Endothelial cell of umbilical vein (primary cell): Measurements from ENCODE around the gene GPAT3.

Experiments
- CTCF ChIP-seq, 2 donors: IDR thresholded peaks; 1 replicate in 1 of 2; 2 replicates in 1 of 2; pipeline ENCODE4 v1.5.1; 2011; ENCODE audit warnings: low read length in 2 of 2, mild to moderate bottlenecking in 2 of 2, moderate library complexity in 2 of 2, control low read depth in 1 of 2, inconsistent platforms in 1 of 2, low read depth in 1 of 2; ENCODE audit not compliant: insufficient read depth in 1 of 2; ENCODE audit errors: extremely low read depth in 1 of 2
- EZH2 ChIP-seq: IDR thresholded peaks from 2 replicates; pipeline ENCODE4 v1.6.1; 2012; ENCODE audit warnings: borderline replicate concordance, low read depth, mild to moderate bottlenecking, moderate library complexity, low read length, inconsistent platforms; ENCODE audit not compliant: severe bottlenecking
- FOS ChIP-seq: IDR thresholded peaks from 2 replicates; pipeline ENCODE4 v1.6.1; 2011; ENCODE audit warnings: mild to moderate bottlenecking, low read length, moderate library complexity, borderline replicate concordance; ENCODE audit not compliant: insufficient read depth
- JUN ChIP-seq: IDR thresholded peaks from 2 replicates; pipeline ENCODE4 v1.6.1; 2011; ENCODE audit warnings: borderline replicate concordance, low read depth; ENCODE audit not compliant: insufficient read length, insufficient read depth
- MYC ChIP-seq: IDR thresholded peaks from one replicate; pipeline ENCODE4 v1.6.1; 2011; ENCODE audit warnings: mild to moderate bottlenecking, low read depth, low read length
- POLR2AphosphoS5 ChIP-seq: IDR thresholded peaks from 2 replicates; pipeline ENCODE4 v1.6.1; 2012; ENCODE audit warnings: low read depth, mild to moderate bottlenecking, control low read depth, low read length, moderate library complexity; ENCODE audit not compliant: insufficient read depth

- no peak for TF ChIP-seq POLR2AphosphoS5
- TF ChIP-seq FOS = no peak
- TF ChIP-seq EZH2 = no peak
- no peak for TF ChIP-seq CTCF (IDR thresholded peaks at IDR 0.05; ENCODE audit: extremely low read depth in 1 of 2, insufficient read depth in 1 of 2, low read depth in 1 of 2, low read length in 2 of 2)
- no peak for TF ChIP-seq JUN
- no peak for TF ChIP-seq MYC
Measured at GRCh38 chr4:83574247-83574646, 38.3 kb downstream of the GPAT3 start.
